GM21526 (cell line): Measurements from ENCODE around the gene SLC19A3.
"Not testable (repeated sequence)": the region's sequence is repeated elsewhere in the genome, so short reads cannot be mapped to it uniquely, and the experiment has no call there.

Experiments
- ATAC-seq: cut with Tn5 transposase; IDR thresholded peaks from one replicate; pipeline ENCODE4 v1.9.1; 2021; ENCODE audit warnings: moderate library complexity; ENCODE audit not compliant: unreplicated experiment, low FRiP score

The SLC19A3 gene

DNA sequence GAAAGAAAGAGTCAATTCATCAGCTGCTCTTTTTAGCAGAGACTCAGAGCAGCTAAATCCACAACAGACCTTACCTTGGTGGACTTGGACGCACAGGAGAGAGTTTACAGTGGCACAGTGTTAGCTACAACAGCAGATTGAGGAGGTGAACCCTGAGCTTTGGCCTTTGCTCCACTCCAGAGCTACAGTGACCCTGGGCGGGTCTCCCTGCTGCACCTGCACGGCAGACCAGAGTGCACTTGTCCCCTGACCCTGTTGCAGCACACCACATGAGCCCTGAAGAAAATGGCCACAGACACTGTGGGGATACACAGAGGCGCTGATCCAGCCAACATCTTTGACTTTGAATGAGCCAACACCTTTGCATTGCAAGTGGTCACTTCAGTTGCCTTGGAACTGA, 11.0 kb downstream of the SLC19A3 start:
- ATAC-seq = no peak

- ATAC-seq = no peak
Measured at GRCh38 chr2:227703961-227704360, 13.9 kb downstream of the SLC19A3 start.

DNA sequence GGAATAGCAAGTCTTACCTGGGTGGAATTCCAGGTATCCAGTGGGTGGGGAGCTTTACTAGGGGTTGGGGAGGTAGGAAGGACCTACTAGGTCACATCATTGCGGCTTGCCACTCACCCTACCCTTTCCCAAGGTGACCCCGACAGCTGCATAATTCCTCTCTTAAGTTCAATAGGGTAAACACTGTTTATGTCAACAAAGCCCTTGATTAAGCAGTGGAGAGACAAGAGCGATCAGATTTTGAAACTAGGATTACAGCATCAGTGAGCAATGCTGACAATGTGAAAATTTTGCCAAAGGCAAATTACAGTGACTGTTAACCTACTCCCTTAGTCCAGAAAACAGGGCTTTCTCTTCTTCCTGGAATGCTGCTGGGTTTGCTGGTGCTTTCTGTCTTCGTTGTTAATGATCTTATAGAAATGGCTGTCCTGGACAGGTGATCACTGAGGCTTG, 14.5 kb downstream of the SLC19A3 start:
- ATAC-seq = no peak

- no peak for ATAC-seq
Measured at GRCh38 chr2:227701556-227701955, 16.3 kb downstream of the SLC19A3 start.

DNA sequence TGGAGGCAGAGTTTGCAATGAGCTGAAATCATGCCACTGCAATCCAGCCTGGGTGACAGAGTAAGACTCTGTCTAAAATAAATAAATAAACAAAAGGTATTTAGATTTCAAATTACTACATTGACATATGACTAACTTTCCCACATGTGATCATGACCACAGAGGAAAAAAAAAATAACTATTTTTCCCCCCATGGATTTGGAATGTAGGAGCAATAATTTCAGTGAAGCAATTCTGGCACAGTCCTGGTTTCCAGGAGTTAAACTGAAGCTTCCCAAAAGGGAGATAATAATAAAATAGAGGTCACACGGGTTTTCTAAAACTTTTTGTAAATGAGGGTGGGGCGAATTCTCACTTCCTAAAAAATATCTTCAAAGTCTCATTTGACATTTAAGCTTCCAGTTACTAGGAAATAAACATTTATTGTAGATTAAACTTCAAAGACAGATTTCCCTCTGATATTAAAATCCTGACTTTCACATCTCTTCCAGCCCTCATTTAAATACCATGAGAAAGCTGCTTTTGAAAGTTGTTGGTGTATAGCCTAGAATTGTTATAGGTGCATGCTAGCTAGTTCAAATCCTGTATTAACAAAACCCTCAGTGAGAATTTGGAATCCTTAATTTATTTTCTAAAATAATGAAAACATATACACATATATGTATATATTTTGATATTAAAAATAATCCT, 20.7 kb downstream of the SLC19A3 start:
- ATAC-seq = no peak

DNA sequence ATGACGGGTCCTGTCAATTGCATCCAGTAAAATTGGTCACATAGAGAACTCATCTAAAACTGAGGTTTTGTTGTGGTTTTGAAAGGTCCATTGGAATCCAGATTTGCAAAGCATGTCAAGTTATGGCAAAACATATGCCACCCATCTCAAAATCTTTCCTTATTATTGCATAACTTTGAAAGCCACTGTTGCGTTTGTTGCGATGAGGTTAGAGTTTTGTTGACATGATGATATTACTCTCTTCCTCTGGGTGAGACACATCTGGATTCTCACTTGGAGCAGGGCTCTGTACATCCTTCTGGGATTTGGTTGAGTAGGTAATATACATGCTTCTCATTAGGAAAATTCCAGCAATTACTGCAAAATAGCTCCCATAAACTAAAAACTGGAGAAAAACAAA, 30.6 kb downstream of the SLC19A3 start:
- no peak for ATAC-seq

DNA sequence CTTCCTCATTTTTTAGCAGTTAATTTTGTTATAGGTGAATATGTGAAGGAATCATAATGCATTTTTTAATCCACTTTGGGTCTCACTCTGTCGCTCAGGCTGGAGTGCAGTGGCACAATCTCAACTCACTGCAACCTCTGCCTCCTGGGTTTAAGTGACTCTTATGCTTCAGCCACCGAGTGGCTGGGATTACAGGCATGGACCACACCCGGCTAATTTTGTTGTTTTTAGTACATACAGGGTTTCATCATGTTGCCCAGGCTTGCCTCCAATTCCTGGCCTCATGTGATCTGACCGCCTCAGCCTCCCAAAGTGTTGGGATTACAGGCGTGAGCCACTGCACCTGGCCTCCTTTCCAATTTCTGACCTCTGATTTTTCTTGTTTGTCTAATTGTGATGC, 33.6 kb downstream of the SLC19A3 start:
- no peak for ATAC-seq

DNA sequence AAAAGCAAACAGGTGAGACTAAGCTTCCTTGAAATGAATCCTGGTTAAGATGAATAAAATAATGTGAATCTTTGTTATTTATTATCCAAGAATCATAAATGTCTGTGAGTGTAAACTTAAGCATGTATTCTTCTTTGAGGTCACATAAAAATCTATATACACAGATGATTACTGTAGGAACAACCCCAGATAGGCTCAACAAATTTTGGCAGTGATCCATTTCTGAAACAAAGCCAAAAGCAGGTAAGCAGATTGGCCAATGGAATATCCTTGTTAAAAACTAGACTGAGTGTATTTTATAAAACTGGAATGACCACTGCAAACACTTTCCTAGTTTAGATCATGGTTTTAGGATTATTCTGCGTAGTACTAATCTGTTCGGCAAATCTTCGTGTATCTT, 39.9 kb downstream of the SLC19A3 start:
- ATAC-seq = no peak

DNA sequence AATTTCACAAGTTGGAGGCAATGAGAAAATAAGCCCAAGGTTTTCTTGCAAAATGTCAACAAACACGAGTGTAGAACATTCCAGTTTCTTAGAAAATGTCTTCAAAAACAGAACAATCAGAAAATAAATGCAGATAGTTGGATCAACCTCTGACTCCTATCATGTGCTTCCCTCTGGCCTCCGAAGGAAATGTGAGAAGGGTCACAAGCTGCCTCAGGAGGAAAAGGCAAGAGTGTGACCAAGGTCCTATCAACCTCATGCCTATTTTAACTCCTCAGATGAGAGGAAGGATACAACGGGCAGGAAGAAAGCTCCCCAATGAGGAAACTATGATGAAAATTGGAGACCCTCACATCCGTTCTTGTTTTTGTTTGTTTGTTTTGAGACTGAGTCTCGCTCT, 43.3 kb downstream of the SLC19A3 start:
- no peak for ATAC-seq

DNA sequence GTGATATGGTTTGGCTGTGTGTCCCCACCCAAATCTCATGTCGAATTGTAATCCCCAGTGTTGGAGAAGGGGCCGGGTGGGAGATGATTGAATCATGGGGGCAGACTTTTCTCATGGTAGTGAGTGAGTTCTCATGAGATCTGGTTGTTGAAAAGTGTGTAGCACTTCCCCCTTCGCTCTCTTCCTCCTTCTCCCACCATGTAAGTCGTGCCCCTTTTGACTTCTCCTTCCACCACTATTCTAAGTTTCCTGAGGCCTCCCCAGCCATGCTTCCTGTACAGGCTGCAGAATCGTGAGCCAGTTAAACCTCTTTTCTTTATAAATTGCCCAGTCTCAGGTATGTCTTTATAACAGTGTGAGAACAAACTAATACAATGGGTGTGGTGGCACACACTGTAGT, 44.2 kb downstream of the SLC19A3 start:
- ATAC-seq = not testable (repeated sequence)

DNA sequence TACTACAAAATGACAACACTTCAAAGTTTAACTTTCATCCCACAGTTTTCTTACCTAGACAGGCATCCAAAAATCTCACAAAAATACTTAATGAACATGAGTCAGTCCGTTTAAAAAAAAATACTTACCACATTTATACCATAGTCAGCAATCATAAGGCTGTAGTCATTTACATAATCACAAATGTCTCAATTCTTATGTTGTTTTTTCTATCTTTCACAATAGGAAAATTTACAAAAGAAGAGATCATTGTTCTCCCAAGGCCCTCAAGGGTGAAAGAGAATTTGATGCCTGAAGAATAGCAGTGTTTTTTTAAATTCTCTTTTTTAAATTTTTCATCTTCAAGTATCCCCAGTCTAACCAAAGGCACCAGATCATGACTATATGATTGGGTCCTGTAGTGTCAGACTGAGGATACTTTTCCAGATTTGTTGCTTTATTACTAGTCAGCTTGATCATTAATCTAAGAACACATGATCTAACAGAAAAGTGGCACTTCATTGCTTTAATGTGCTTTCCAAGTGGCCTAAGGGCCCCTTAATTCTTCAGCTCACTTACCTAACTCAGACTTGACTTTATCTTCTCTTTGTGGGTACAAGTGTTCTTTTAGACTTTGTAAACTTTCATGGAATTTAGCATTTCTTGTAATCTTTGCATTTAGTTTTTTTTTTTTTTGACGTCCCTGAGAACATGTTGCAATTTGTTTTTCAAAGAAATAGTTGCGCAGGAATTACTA, 46.5 kb downstream of the SLC19A3 start:
- no peak for ATAC-seq

DNA sequence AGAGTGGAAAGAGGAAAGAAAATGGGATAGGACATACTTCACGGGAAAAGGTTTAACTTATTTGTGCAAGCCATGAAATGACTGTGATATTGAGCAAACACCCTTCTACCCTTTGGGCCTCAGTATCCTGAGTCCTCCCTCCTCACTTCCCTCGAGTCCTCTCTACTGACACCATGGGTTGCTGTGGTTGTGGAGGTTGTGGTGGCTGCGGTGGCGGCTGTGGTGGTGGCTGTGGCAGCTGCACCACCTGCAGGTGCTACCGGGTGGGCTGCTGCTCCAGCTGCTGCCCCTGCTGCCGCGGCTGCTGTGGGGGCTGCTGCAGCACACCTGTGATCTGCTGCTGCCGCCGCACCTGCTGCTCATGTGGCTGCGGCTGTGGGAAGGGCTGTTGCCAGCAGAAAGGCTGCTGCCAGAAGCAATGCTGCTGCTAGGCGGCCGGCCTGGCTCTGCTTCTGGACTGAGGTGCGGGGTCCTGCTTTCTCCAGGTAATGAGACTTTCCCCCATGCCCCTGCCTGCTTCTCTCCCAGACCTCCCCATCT, 51.1 kb downstream of the SLC19A3 start, which contains the start of gene SCYGR5:
Gene SCYGR5, plus strand, starts transcription at position 174 of the 540 bp plus-strand sequence. Its CDS starts 0 bp downstream, at position 174.
- not testable (repeated sequence) for ATAC-seq

DNA sequence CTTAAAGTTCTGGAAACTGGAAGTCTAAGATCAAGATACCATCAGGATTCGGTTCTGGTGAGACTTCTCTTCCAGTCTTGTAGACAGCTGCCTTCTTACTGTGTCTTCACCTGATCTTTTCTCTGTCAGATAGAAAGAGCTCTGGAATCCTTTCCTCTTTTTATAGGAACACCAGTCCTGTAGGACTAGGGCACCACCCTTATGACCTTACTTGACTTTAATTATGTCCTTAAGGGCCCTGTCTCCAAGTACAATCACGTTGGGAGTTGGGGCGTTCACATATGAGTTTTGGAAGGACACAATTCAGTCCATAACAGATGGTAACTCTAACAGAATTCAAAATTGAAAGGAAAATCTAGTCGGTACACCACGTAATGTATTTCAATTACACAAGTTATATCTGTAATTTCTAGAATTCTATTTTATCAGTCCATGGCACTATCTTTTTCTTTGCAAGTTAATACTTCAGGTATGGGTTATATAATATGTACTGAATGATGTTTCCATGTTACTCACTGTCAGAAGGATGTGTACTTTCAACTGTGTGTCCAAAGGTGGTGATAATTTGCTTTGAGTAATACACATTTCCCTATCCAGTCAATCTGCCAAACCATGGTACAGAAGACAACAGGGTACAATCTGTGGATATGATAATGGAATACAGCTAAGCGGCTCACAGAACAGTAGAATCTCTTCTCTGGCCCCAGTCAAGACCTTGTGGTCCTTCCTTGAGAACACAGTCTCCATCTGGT, 52.5 kb downstream of the SLC19A3 start:
- no peak for ATAC-seq

GRCh38 chr2:227661827-227662226, 56.0 kb downstream of the SLC19A3 start:
- no peak for ATAC-seq

GRCh38 chr2:227661025-227661649, 56.7 kb downstream of the SLC19A3 start:
- ATAC-seq = no peak

- no peak for ATAC-seq
Measured at GRCh38 chr2:227657199-227657845, 60.5 kb downstream of the SLC19A3 start.

DNA sequence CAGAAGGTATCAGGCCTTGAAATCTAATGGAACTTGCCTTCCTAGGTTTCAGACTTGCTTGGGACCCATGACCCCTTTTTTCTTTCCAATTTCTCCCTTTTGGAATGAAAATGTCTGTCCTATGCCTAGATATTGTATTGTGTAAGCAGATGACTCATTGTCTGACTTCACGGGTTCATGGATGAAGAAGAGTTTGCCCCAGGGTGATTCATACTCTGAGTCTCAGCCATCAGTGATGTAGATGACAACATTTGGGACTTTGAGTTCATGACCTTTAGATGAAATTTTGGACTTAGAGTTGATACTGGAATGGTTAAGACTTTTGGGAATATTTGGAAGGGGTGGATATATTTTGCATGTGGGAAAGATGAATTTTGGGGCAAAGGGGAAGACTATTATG, 62.4 kb downstream of the SLC19A3 start:
- ATAC-seq = no peak

GRCh38 chr2:227654426-227654825, 63.4 kb downstream of the SLC19A3 start:
- ATAC-seq = no peak

- ATAC-seq = no peak
Measured at GRCh38 chr2:227653419-227653818, 64.4 kb downstream of the SLC19A3 start.

DNA sequence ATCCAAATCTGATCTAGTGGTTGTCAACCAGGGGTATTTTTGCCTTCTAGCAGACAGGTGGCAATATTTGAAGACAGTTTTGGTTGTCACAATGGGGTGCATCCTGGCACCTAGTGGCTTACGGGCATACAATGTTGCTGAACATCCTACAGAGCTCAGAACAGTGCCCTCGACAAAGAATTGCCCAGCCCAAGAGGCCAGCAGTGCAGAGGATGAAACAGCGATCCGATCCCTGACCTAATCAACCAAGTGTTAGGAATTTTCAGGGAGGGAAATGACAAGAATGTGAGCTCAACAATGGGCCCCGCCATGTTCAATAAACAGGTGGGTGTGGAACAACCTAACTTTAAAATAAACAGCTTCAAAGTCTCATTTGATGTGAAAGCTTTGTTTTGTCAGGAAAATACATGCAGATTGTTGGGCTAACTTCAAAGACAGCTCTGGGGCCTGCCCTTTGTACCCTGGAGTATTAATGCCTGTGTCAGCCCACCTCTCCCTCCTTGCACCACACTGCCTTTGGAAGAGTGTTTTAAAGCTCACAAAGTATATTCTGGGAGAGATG, 73.8 kb downstream of the SLC19A3 start:
- no peak for ATAC-seq
